IPS-NIHi11 (cell line): Measurements from ENCODE around the gene SETD3.

Experiments
- DNase-seq: peaks from one replicate; pipeline ENCODE4 v3.0.0; 2012; ENCODE audit warnings: mixed read lengths, low spot score

SETD3 gene

GRCh38 chr14:99422228-99423010 lies 58.2 kb downstream of the SETD3 start:
- no peak for DNase-seq

- peak; percentile 36 for DNase-seq
These were observed 59.9 kb downstream of the SETD3 start for GRCh38 chr14:99420711-99421110.

- DNase-seq: no peak
These were observed 60.8 kb downstream of the SETD3 start for GRCh38 chr14:99419905-99420304.

GRCh38 chr14:99418242-99418641 lies 62.4 kb downstream of the SETD3 start:
- DNase-seq: no peak

GRCh38 chr14:99416909-99417308 lies 63.8 kb downstream of the SETD3 start:
- no peak for DNase-seq

GRCh38 chr14:99415496-99416281 lies 65.0 kb downstream of the SETD3 start:
- peak; percentile 62 for DNase-seq

- DNase-seq: no peak
These were observed 66.7 kb downstream of the SETD3 start for GRCh38 chr14:99413911-99414310.

- no peak for DNase-seq
These were observed 67.5 kb downstream of the SETD3 start for GRCh38 chr14:99413172-99413571.

GRCh38 chr14:99412117-99413061 lies 68.3 kb downstream of the SETD3 start:
- DNase-seq: peak; percentile 56

- DNase-seq: no peak
These were observed 70.6 kb downstream of the SETD3 start for GRCh38 chr14:99410019-99410418.

GRCh38 chr14:99408971-99409289 lies 71.7 kb downstream of the SETD3 start:
- no peak for DNase-seq

GRCh38 chr14:99408286-99408970 lies 72.2 kb downstream of the SETD3 start:
- DNase-seq: no peak

GRCh38 chr14:99407416-99407815 lies 73.2 kb downstream of the SETD3 start:
- no peak for DNase-seq

- no peak for DNase-seq
These were observed 77.7 kb downstream of the SETD3 start for GRCh38 chr14:99402950-99403349.

- DNase-seq: no peak
These were observed 78.4 kb downstream of the SETD3 start for GRCh38 chr14:99402285-99402648.

- no peak for DNase-seq
These were observed 78.9 kb downstream of the SETD3 start for GRCh38 chr14:99401621-99402284.

- no peak for DNase-seq
These were observed 79.4 kb downstream of the SETD3 start for GRCh38 chr14:99401211-99401610.

GRCh38 chr14:99397698-99398097 lies 83.0 kb downstream of the SETD3 start:
- DNase-seq: no peak

GRCh38 chr14:99395909-99396530 lies 84.6 kb downstream of the SETD3 start:
- DNase-seq: no peak

- DNase-seq: no peak
These were observed 86.0 kb downstream of the SETD3 start for GRCh38 chr14:99394602-99395156.
